HEK293 (cell line): ENCODE results near the gene FAIM.

Experiments
- CTCF ChIA-PET: fragments of 350-600 bp; formaldehyde crosslinking; extraction: SDS; loops from one replicate; lab custom pipeline; 2021; ENCODE audit warnings: antibody characterized with exemption; lab: Yijun Ruan, JAX
- POLR2A ChIA-PET: fragments of 300-600 bp; formaldehyde crosslinking; extraction: SDS; loops from one replicate; lab custom pipeline; 2020; ENCODE audit warnings: antibody characterized with exemption, inconsistent platforms; lab: Yijun Ruan, JAX
- H3K27ac ChIP-seq: fragments of 200-500 bp; sonication (Bioruptor generic); 2 replicates; pipeline ENCODE4 v1.5.1; 2014; ENCODE audit warnings: low read depth, low read length, control low read depth, inconsistent platforms; ENCODE audit errors: extremely low read depth
- H3K36me3 ChIP-seq, 2 experiments: fragments of 200-500 bp in 1 of 2; sonication (Bioruptor generic) in 1 of 2; 1 replicate in 1 of 2; 2 replicates in 1 of 2; pipeline ENCODE4 v1.5.1; 2014 to 2017; ENCODE audit warnings: inconsistent platforms in 2 of 2, low read length in 2 of 2; ENCODE audit not compliant: control insufficient read depth in 2 of 2, insufficient read depth in 1 of 2
- H3K4me1 ChIP-seq: fragments of 200-500 bp; sonication (Bioruptor generic); 2 replicates; pipeline ENCODE4 v1.5.1; 2014; ENCODE audit warnings: mild to moderate bottlenecking, low read length, inconsistent platforms; ENCODE audit not compliant: control insufficient read depth, insufficient read depth
- H3K4me3 ChIP-seq: 2 replicates; pipeline ENCODE4 v1.5.1; 2011; ENCODE audit warnings: low read depth, mild to moderate bottlenecking, control low read depth, low read length, moderate library complexity
- H3K9me3 ChIP-seq: fragments of 200-500 bp; sonication (Bioruptor generic); 2 replicates; pipeline ENCODE4 v1.5.1; 2014; ENCODE audit warnings: low read depth, low read length, inconsistent platforms; ENCODE audit not compliant: control insufficient read depth, insufficient read depth
- INSM2 ChIP-seq: fragments of 450-650 bp; formaldehyde crosslinking; IDR thresholded peaks from 2 replicates; pipeline ENCODE4 v1.5.1; 2016; ENCODE audit warnings: missing biosample characterization, missing genetic modification characterization
- OSR2 ChIP-seq: fragments of 450-650 bp; formaldehyde crosslinking; IDR thresholded peaks from 2 replicates; pipeline ENCODE4 v1.5.1; 2016; ENCODE audit warnings: missing biosample characterization, missing genetic modification characterization
- RBAK ChIP-seq: fragments of 450-650 bp; formaldehyde crosslinking; IDR thresholded peaks from 2 replicates; pipeline ENCODE4 v1.5.1; 2016; ENCODE audit warnings: missing biosample characterization, missing genetic modification characterization
- SCRT1 ChIP-seq: fragments of 450-650 bp; formaldehyde crosslinking; IDR thresholded peaks from 2 replicates; pipeline ENCODE4 v1.5.1; 2016; ENCODE audit warnings: missing biosample characterization, missing genetic modification characterization, borderline replicate concordance
- TSHZ1 ChIP-seq: fragments of 450-650 bp; formaldehyde crosslinking; IDR thresholded peaks from 2 replicates; pipeline ENCODE4 v1.5.1; 2016; ENCODE audit warnings: missing biosample characterization, missing genetic modification characterization, borderline replicate concordance
- ZNF175 ChIP-seq: fragments of 450-650 bp; formaldehyde crosslinking; IDR thresholded peaks from 2 replicates; pipeline ENCODE4 v1.5.1; 2016; ENCODE audit warnings: missing biosample characterization, missing genetic modification characterization
- ZNF24 ChIP-seq: fragments of 450-650 bp; formaldehyde crosslinking; IDR thresholded peaks from 2 replicates; pipeline ENCODE4 v1.5.1; 2016; ENCODE audit warnings: missing biosample characterization, missing genetic modification characterization
- ZNF350 ChIP-seq: fragments of 450-650 bp; formaldehyde crosslinking; IDR thresholded peaks from 2 replicates; pipeline ENCODE4 v1.5.0; 2017; ENCODE audit warnings: missing biosample characterization, mild to moderate bottlenecking, missing genetic modification characterization
- ZNF354C ChIP-seq: fragments of 450-650 bp; formaldehyde crosslinking; IDR thresholded peaks from 2 replicates; pipeline ENCODE4 v1.5.1; 2016; ENCODE audit warnings: missing biosample characterization, missing genetic modification characterization, low read depth, borderline replicate concordance
- ZNF48 ChIP-seq: fragments of 450-650 bp; formaldehyde crosslinking; IDR thresholded peaks from 2 replicates; pipeline ENCODE4 v1.5.1; 2016; ENCODE audit warnings: missing biosample characterization, missing genetic modification characterization
- ZNF518A ChIP-seq: fragments of 450-650 bp; formaldehyde crosslinking; conservative IDR thresholded peaks from 2 replicates; pipeline ENCODE4 v1.5.1; 2016; ENCODE audit warnings: low read depth, missing biosample characterization, missing genetic modification characterization
- ZNF521 ChIP-seq: fragments of 450-650 bp; formaldehyde crosslinking; IDR thresholded peaks from 2 replicates; pipeline ENCODE4 v1.5.1; 2017; ENCODE audit warnings: missing biosample characterization, mild to moderate bottlenecking, missing genetic modification characterization
- ZNF623 ChIP-seq: fragments of 450-650 bp; formaldehyde crosslinking; IDR thresholded peaks from 2 replicates; pipeline ENCODE4 v1.5.1; 2016; ENCODE audit warnings: missing biosample characterization, missing genetic modification characterization
- ZNF639 ChIP-seq: fragments of 450-650 bp; formaldehyde crosslinking; IDR thresholded peaks from 2 replicates; pipeline ENCODE4 v1.5.1; 2016; ENCODE audit warnings: missing biosample characterization, missing genetic modification characterization
- ZNF645 ChIP-seq: fragments of 450-650 bp; formaldehyde crosslinking; IDR thresholded peaks from 2 replicates; pipeline ENCODE4; 2016; ENCODE audit warnings: missing biosample characterization, missing genetic modification characterization
- ZNF664 ChIP-seq: fragments of 450-650 bp; formaldehyde crosslinking; IDR thresholded peaks from 2 replicates; pipeline ENCODE4 v1.5.1; 2016; ENCODE audit warnings: missing biosample characterization, missing genetic modification characterization
- ZNF701 ChIP-seq: fragments of 450-650 bp; formaldehyde crosslinking; IDR thresholded peaks from 2 replicates; pipeline ENCODE4 v1.5.1; 2016; ENCODE audit warnings: missing biosample characterization, missing genetic modification characterization
- ZNF76 ChIP-seq: fragments of 450-650 bp; formaldehyde crosslinking; IDR thresholded peaks from 2 replicates; pipeline ENCODE4; 2016; ENCODE audit warnings: low read depth, missing biosample characterization, missing genetic modification characterization, borderline replicate concordance
- ZNF791 ChIP-seq: fragments of 450-650 bp; formaldehyde crosslinking; IDR thresholded peaks from 2 replicates; pipeline ENCODE4 v1.5.1; 2016; ENCODE audit warnings: missing biosample characterization, missing genetic modification characterization
- ZNF792 ChIP-seq: fragments of 450-650 bp; formaldehyde crosslinking; IDR thresholded peaks from 2 replicates; pipeline ENCODE4 v1.5.1; 2016; ENCODE audit warnings: missing biosample characterization, missing genetic modification characterization
- ZSCAN30 ChIP-seq: fragments of 450-650 bp; IDR thresholded peaks from 2 replicates; pipeline ENCODE4 v1.5.1; 2018; ENCODE audit warnings: missing biosample characterization, mild to moderate bottlenecking, missing genetic modification characterization, moderate library complexity

FAIM gene

GRCh38 chr3:138598534-138598933 lies 10.0 kb upstream of the FAIM start:
- Histone ChIP-seq H3K4me3 (no peak overlapping the region), H3K9me3 (no peaks in the 10 kb centered on the region), H3K27ac (no peak overlapping the region), H3K4me1 (no peaks in the 10 kb centered on the region), H3K36me3 (no peaks in the 10 kb centered on the region)
- POLR2A ChIA-PET, result no interaction called here
- TF ChIP-seq RBAK (tag by site-specific recombination) (no peak), ZNF350 (peak; percentile 93)
- CTCF ChIA-PET, result interaction anchor here (1.5 to 4.1 kb wide), 2 partner anchors 317 to 325 kb away, joined by 4 to 18 read pairs; no protein-coding TSS in a partner anchor

- Histone ChIP-seq H3K4me3 (no peak overlapping the region), H3K36me3 (no peaks in the 10 kb centered on the region), H3K9me3 (no peaks in the 10 kb centered on the region), H3K27ac (no peak overlapping the region), H3K4me1 (no peaks in the 10 kb centered on the region)
- ChIA-PET CTCF (interaction anchor here (4.1 kb wide), 1 partner anchor 316 kb away, joined by 18 read pairs; no protein-coding TSS in a partner anchor), POLR2A (no interaction called here)
- TF ChIP-seq ZNF354C (tag by site-specific recombination), result no peak
- TF ChIP-seq OSR2 (tag by site-specific recombination), result no peak
- TF ChIP-seq ZSCAN30 (tag by site-specific recombination), result no peak
- no peak for TF ChIP-seq ZNF791 (tag by site-specific recombination)
- no peak for TF ChIP-seq INSM2 (tag by site-specific recombination)
- TF ChIP-seq ZNF792 (tag by site-specific recombination), result no peak
- no peak for TF ChIP-seq SCRT1 (tag by site-specific recombination)
- no peak for TF ChIP-seq ZNF645 (tag by site-specific recombination)
- TF ChIP-seq ZNF701, result no peak
- TF ChIP-seq ZNF518A, result no peak
- TF ChIP-seq ZNF76 (tag by site-specific recombination), result no peak
- no peak for TF ChIP-seq ZNF664 (tag by site-specific recombination)
- no peak for TF ChIP-seq ZNF623 (tag by site-specific recombination)
- no peak for TF ChIP-seq ZNF175 (tag by site-specific recombination)
- TF ChIP-seq ZNF521 (tag by site-specific recombination), result no peak
- TF ChIP-seq ZNF24, result no peak
- no peak for TF ChIP-seq ZNF639
- no peak for TF ChIP-seq ZNF48 (tag by site-specific recombination)
- TF ChIP-seq TSHZ1 (tag by site-specific recombination), result no peak
Observed at GRCh38 chr3:138600100-138600745, 8.3 kb upstream of the FAIM start.
